Small intestine (tissue), 7 donors: Measurements from ENCODE around the gene LY6G5C. TPM values are rescaled to one million over a fixed set of nuclear protein-coding genes. Genes with fewer than 3 reads are reported as not detected.

ENCODE experiments used
- DNase-seq, 2 donors: peaks; one replicate each; pipeline versions ENCODE4 v3.0.0 to v3.0.0-alpha.2; 2013
- FAIRE-seq: peaks from 2 replicates; lab custom pipeline; 2012; peaks lifted over from hg19 to GRCh38; lab: Jason Lieb, UNC
- H3K27ac ChIP-seq, 3 donors: one replicate each; pipeline ENCODE4 v1.5.1; 2013; ENCODE audit warnings: low read length in 2 of 3, mild to moderate bottlenecking in 2 of 3, control low read depth in 1 of 3, inconsistent platforms in 1 of 3, low read depth in 1 of 3, moderate library complexity in 1 of 3
- H3K27me3 ChIP-seq, 3 donors: one replicate each; pipeline ENCODE4 v1.6.1; 2013; ENCODE audit warnings: low read length in 3 of 3, inconsistent platforms in 1 of 3; ENCODE audit not compliant: control insufficient read depth in 3 of 3, insufficient read depth in 3 of 3
- H3K36me3 ChIP-seq, 3 donors: one replicate each; pipeline ENCODE4 v1.6.1; 2013; ENCODE audit warnings: low read length in 3 of 3, inconsistent platforms in 1 of 3, low read depth in 1 of 3, mild to moderate bottlenecking in 1 of 3, moderate library complexity in 1 of 3; ENCODE audit not compliant: control insufficient read depth in 3 of 3, insufficient read depth in 2 of 3
- H3K4me1 ChIP-seq, 3 donors: one replicate each; pipeline ENCODE4 v1.6.1; 2013; ENCODE audit warnings: low read length in 2 of 3, inconsistent platforms in 1 of 3, low read depth in 1 of 3, mild to moderate bottlenecking in 1 of 3, moderate library complexity in 1 of 3; ENCODE audit not compliant: control insufficient read depth in 3 of 3, insufficient read depth in 2 of 3
- H3K4me3 ChIP-seq, 3 donors: one replicate each; pipeline ENCODE4 v1.5.1; 2013; ENCODE audit warnings: low read length in 3 of 3, control low read depth in 1 of 3, inconsistent platforms in 1 of 3, low read depth in 1 of 3, mild to moderate bottlenecking in 1 of 3, moderate library complexity in 1 of 3
- H3K9me3 ChIP-seq, 2 donors: one replicate each; pipeline ENCODE4 v1.6.1; 2013; ENCODE audit warnings: low read depth in 1 of 2, low read length in 1 of 2; ENCODE audit not compliant: control insufficient read depth in 2 of 2, insufficient read depth in 1 of 2
- WGBS, 3 donors: extraction: QIAGEN DNeasy Blood & Tissue Kit; methylation state at CpG; one replicate each; pipeline ENCODE4 v1.1.7; 2013; 5-methylcytosine and 5-hydroxymethylcytosine counted together
- polyA plus RNA-seq, 4 donors: library from polyadenylated mRNA; stranded (reverse) in 3 of 4; unstranded in 1 of 4; fragments of 200-250 nt in 3 of 4; fragments of 120-200 nt in 1 of 4; gene quantifications; one replicate each; pipeline versions ENCODE4 v1.2.1 to v1.2.3, GENCODE V29; 2013
- donor health status: healthy with polysubstance abuse.
- donor health status: control.
- donor health status: control.
- donor health status: Bipolar disorder and iron deficiency.
- donor health status: healthy.

Gene LY6G5C
- polyA plus RNA-seq, 4 donors, result 2.6 to 3.8 (median 3.1) TPM

GRCh38 chr6:31636698-31637596 is 43.9 kb downstream of the LY6G5C start:
- Histone ChIP-seq H3K4me3 (no peak overlapping the region), H3K27ac (no peak overlapping the region), H3K4me1 (no peaks in the 10 kb centered on the region), H3K36me3 (peaks cover 40 to 93% (median 58%) of the 10 kb centered on the region in 3 donors), H3K27me3 (no peaks in the 10 kb centered on the region), H3K9me3 (no peaks in the 10 kb centered on the region)
- DNase-seq (no peak), FAIRE-seq (no peak)
- WGBS, 3 donors, result 78 to 82% (median 81%) methylated on average over 27 of the region's 27 CpGs

DNA sequence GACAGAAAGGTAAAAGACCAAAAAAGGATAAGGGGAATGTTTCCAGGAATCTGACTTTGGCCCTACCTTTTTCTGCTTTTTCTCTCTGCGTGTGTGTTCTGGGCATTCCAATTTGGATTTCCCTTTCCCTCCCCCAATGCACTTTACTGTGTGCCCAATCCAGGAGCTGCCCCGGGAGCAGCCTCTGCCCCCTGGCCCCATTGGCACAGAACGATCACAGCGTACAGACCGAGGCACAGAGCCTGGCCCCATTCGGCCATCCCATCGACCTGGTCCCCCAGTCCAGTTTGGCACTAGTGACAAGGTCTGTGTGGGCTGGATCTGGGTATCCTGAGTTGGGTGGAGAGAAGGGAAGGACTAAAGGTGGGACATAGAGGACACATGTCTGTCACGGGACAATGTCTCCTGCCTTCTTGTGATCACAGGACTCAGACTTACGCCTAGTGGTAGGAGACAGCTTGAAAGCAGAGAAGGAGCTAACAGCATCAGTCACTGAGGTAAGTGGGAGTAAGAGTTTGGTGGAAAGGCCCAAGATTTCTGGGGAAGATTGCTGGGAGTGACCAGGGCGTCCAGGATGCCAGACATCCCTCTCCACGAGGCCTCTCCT is 45.8 kb downstream of the LY6G5C start:
- H3K27me3 ChIP-seq, result no peaks in the 10 kb centered on the region
- DNase-seq (no peak), FAIRE-seq (no peak)
- no peaks in the 10 kb centered on the region for H3K9me3 ChIP-seq
- 85 to 88% (median 88%) methylated on average over 11 of the region's 11 CpGs for WGBS, 3 donors
- H3K27ac ChIP-seq, result no peak overlapping the region
- H3K36me3 ChIP-seq, result peaks cover 43 to 93% (median 57%) of the 10 kb centered on the region in 3 donors
- no peaks in the 10 kb centered on the region for H3K4me1 ChIP-seq
- no peak overlapping the region for H3K4me3 ChIP-seq

DNA sequence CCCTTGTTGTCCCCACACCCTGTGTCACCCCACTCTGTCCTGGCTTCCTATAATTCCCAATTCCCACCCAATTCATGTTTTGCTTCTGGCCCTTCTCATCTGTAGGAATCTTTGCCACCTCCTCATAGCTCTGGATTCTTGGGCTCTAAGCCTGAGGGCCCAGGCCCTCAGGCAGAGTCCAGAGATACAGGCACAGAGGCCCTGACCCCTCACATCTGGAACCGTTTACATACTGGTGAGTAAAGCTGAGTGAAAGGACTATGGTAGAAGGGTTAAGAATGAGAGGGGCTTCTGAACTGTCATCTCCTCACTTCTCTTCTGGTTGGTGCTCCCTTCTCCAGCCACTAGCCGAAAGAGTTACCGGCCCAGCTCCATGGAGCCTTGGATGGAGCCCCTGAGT is 46.7 kb downstream of the LY6G5C start:
- FAIRE-seq (no peak), DNase-seq (no peak)
- no peak overlapping the region for H3K27ac ChIP-seq
- H3K36me3 ChIP-seq, result peaks cover 46 to 94% (median 58%) of the 10 kb centered on the region in 3 donors
- no peak overlapping the region for H3K4me3 ChIP-seq
- 87 to 93% (median 89%) methylated on average over 3 of the region's 3 CpGs for WGBS, 3 donors
- no peaks in the 10 kb centered on the region for H3K9me3 ChIP-seq
- H3K27me3 ChIP-seq, result no peaks in the 10 kb centered on the region
- H3K4me1 ChIP-seq, result no peaks in the 10 kb centered on the region

DNA sequence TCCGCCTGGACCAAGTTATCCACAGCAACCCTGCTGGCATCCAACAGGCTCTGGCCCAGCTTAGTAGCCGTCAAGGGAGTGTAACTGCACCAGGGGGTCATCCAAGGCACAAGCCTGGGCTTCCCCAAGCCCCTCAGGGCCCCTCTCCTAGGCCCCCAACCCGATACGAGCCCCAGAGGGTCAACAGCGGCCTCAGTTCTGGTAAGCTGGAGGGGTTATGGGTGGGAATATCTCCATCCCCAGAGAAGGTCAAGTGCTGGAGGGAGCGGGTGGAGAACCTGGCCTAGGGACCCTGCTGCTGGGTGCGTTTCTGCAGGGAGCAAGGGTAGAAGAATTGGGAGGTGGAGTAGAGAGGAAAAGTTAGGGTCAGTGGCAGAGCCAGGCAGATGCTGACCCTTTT is 47.4 kb downstream of the LY6G5C start:
- WGBS, 3 donors, result 90 to 96% (median 92%) methylated on average over 7 of the region's 7 CpGs
- H3K4me1 ChIP-seq, result no peaks in the 10 kb centered on the region
- no peak overlapping the region for H3K27ac ChIP-seq
- DNase-seq, result no peak
- no peaks in the 10 kb centered on the region for H3K27me3 ChIP-seq
- peaks cover 46 to 93% (median 62%) of the 10 kb centered on the region in 3 donors for H3K36me3 ChIP-seq
- H3K9me3 ChIP-seq, result no peaks in the 10 kb centered on the region
- FAIRE-seq, result no peak
- no peak overlapping the region for H3K4me3 ChIP-seq

DNA sequence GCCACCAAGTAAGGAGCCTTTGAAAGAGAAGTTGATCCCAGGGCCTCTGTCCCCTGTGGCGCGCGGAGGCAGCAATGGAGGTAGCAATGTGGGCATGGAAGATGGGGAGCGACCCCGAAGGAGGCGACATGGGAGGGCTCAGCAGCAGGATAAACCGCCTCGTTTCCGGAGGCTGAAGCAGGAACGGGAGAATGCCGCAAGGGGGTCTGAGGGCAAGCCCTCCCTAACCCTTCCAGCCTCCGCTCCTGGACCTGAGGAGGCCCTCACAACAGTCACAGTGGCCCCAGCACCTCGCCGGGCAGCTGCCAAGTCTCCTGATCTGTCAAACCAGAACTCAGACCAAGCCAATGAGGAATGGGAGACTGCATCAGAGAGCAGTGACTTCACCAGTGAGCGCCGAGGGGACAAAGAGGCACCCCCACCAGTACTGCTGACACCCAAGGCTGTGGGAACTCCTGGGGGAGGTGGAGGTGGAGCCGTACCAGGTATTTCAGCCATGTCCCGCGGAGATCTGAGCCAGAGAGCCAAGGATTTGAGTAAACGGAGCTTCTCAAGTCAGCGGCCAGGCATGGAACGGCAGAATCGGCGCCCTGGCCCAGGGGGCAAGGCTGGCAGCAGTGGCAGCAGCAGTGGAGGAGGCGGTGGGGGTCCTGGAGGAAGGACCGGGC is 48.5 kb downstream of the LY6G5C start:
- no peak for FAIRE-seq
- no peaks in the 10 kb centered on the region for H3K4me1 ChIP-seq
- no peak for DNase-seq
- no peaks in the 10 kb centered on the region for H3K27me3 ChIP-seq
- H3K36me3 ChIP-seq, result peaks cover 56 to 98% (median 72%) of the 10 kb centered on the region in 3 donors
- H3K9me3 ChIP-seq, result no peaks in the 10 kb centered on the region
- 94 to 96% (median 95%) methylated on average over 26 of the region's 26 CpGs for WGBS, 3 donors
- H3K4me3 ChIP-seq, result no peak overlapping the region
- no peak overlapping the region for H3K27ac ChIP-seq

GRCh38 chr6:31631681-31632278 is 49.1 kb downstream of the LY6G5C start:
- 86 to 92% (median 89%) methylated on average over 31 to 32 of the region's 32 CpGs for WGBS, 3 donors
- no peak for FAIRE-seq
- peaks cover 56 to 98% (median 74%) of the 10 kb centered on the region in 3 donors for H3K36me3 ChIP-seq

DNA sequence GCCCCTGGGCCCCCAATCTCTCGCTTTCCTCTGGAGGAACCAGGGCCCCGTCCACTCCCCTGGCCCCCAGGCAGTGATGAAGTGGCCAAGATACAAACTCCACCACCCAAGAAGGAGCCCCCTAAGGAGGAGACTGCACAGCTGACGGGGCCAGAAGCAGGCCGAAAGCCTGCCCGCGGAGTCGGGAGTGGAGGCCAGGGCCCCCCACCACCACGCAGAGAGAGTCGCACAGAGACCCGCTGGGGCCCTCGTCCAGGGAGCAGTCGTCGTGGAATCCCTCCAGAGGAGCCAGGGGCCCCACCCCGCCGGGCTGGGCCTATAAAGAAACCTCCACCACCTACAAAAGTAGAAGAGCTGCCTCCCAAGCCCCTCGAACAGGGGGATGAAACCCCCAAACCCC is 49.7 kb downstream of the LY6G5C start:
- Histone ChIP-seq H3K36me3 (peaks cover 59 to 98% (median 71%) of the 10 kb centered on the region in 3 donors), H3K4me1 (no peaks in the 10 kb centered on the region), H3K4me3 (no peak overlapping the region), H3K27ac (no peak overlapping the region), H3K27me3 (no peaks in the 10 kb centered on the region), H3K9me3 (no peaks in the 10 kb centered on the region)
- DNase-seq (no peak), FAIRE-seq (no peak)
- WGBS, 3 donors, result 89 to 93% (median 91%) methylated on average over 15 to 16 of the region's 16 CpGs

More at GRCh38 chr6:31631681-31632278, 49.1 kb downstream of the LY6G5C start:
- DNase-seq, result no peak
- H3K27ac ChIP-seq, result no peak overlapping the region
- no peaks in the 10 kb centered on the region for H3K9me3 ChIP-seq
- no peaks in the 10 kb centered on the region for H3K4me1 ChIP-seq
- H3K4me3 ChIP-seq, result no peak overlapping the region
- H3K27me3 ChIP-seq, result no peaks in the 10 kb centered on the region
